Measurements from ENCODE around the gene RAD9A.
A peak's percentile ranks its signal among the peaks of the same experiment; 100 is the strongest.

The RAD9A gene

GRCh38 chr11:67344264-67344663, 47.5 kb upstream of the RAD9A start:
- H3K4me1 ChIP-seq (ENCODE audit: control insufficient read depth, insufficient read depth, low read length): no peaks in the 10 kb centered on the region
- ChIA-PET POLR2A (interaction anchor here (0.6 to 0.7 kb wide), 2 partner anchors 27 to 28 kb away, joined by 3 to 5 read pairs; no protein-coding TSS in a partner anchor), CTCF (interaction anchor here (0.6 to 6.6 kb wide), 8 partner anchors 11 to 249 kb away, joined by 3 to 58 read pairs (median 7); partner anchors contain the start of gene POLD4)
- H3K4me3 ChIP-seq (ENCODE audit: low read depth, low read length): no peak overlapping the region
- no peaks in the 10 kb centered on the region for H3K9me3 ChIP-seq (ENCODE audit: control insufficient read depth, insufficient read depth, low read depth, low read length)
- H3K36me3 ChIP-seq (ENCODE audit: control insufficient read depth in 2 of 2, insufficient read depth in 1 of 2, low read length in 2 of 2): no peaks in the 10 kb centered on the region
- TF ChIP-seq ZNF645 (tag by site-specific recombination; IDR thresholded peaks at IDR 0.05) (no peak), ZNF747 (tag by site-specific recombination; IDR thresholded peaks at IDR 0.05) (no peak), MZF1 (tag by site-specific recombination; IDR thresholded peaks at IDR 0.05; ENCODE audit: borderline replicate concordance) (no peak), ZNF621 (tag by site-specific recombination; IDR thresholded peaks at IDR 0.05) (no peak), ZBTB48 (tag by site-specific recombination; IDR thresholded peaks at IDR 0.05) (no peak), ZNF138 (tag by site-specific recombination; IDR thresholded peaks at IDR 0.05; ENCODE audit: borderline replicate concordance) (no peak)
- no peak overlapping the region for H3K27ac ChIP-seq (ENCODE audit: extremely low read depth, low read depth, low read length)

GRCh38 chr11:67345247-67345919, 46.4 kb upstream of the RAD9A start:
- Histone ChIP-seq H3K4me1 (ENCODE audit: control insufficient read depth, insufficient read depth, low read length) (no peaks in the 10 kb centered on the region), H3K36me3 (ENCODE audit: control insufficient read depth in 2 of 2, insufficient read depth in 1 of 2, low read length in 2 of 2) (no peaks in the 10 kb centered on the region), H3K9me3 (ENCODE audit: control insufficient read depth, insufficient read depth, low read depth, low read length) (no peaks in the 10 kb centered on the region), H3K27ac (ENCODE audit: extremely low read depth, low read depth, low read length) (no peak overlapping the region), H3K4me3 (ENCODE audit: low read depth, low read length) (no peak overlapping the region)
- TF ChIP-seq ZNF2 (tag by site-specific recombination; IDR thresholded peaks at IDR 0.05) (no peak), ZNF132 (tag by site-specific recombination; IDR thresholded peaks at IDR 0.05; ENCODE audit: borderline replicate concordance) (no peak)
- ChIA-PET POLR2A (interaction anchor here (1.1 to 1.9 kb wide), 2 partner anchors 28 to 47 kb away, joined by 3 to 8 read pairs; partner anchors contain the start of gene RAD9A), CTCF (interaction anchor here (0.6 to 6.6 kb wide), 29 partner anchors 8 to 1263 kb away, joined by 3 to 58 read pairs (median 5); partner anchors contain the start of gene POLD4)

- no peaks in the 10 kb centered on the region for H3K36me3 ChIP-seq (ENCODE audit: control insufficient read depth in 2 of 2, insufficient read depth in 1 of 2, low read length in 2 of 2)
- no peaks in the 10 kb centered on the region for H3K4me1 ChIP-seq (ENCODE audit: control insufficient read depth, insufficient read depth, low read length)
- POLR2A ChIA-PET: interaction anchor here (0.6 to 1.9 kb wide), 4 partner anchors 10 to 403 kb away, joined by 3 to 8 read pairs (median 4); no protein-coding TSS in a partner anchor
- no peak overlapping the region for H3K4me3 ChIP-seq (ENCODE audit: low read depth, low read length)
- no peak overlapping the region for H3K27ac ChIP-seq (ENCODE audit: extremely low read depth, low read depth, low read length)
- CTCF ChIA-PET: interaction anchor here (0.6 to 6.6 kb wide), 27 partner anchors 9 to 983 kb away, joined by 3 to 58 read pairs (median 5); partner anchors contain the start of gene POLD4
- H3K9me3 ChIP-seq (ENCODE audit: control insufficient read depth, insufficient read depth, low read depth, low read length): no peaks in the 10 kb centered on the region
- TF ChIP-seq EGR2 (tag by site-specific recombination; IDR thresholded peaks at IDR 0.05; ENCODE audit: low read depth) (no peak), CTCF (tag by site-specific recombination; IDR thresholded peaks at IDR 0.05) (peak; percentile 46; the same call in 1 of the 2 replicates), ZNF19 (tag by site-specific recombination; IDR thresholded peaks at IDR 0.05; ENCODE audit: low read depth) (no peak), ZNF654 (tag by site-specific recombination; IDR thresholded peaks at IDR 0.05; ENCODE audit: low read depth) (peak; percentile 44), ZNF837 (tag by site-specific recombination; IDR thresholded peaks at IDR 0.05) (no peak), PBX3 (CRISPR knock-in tag; IDR thresholded peaks at IDR 0.05) (no peak), ZNF692 (tag by site-specific recombination; IDR thresholded peaks at IDR 0.05) (no peak), ZNF529 (tag by site-specific recombination; IDR thresholded peaks at IDR 0.05; ENCODE audit: insufficient replicate concordance) (no peak), ZNF280D (tag by site-specific recombination; IDR thresholded peaks at IDR 0.05) (no peak), ZEB2 (tag by site-specific recombination; IDR thresholded peaks at IDR 0.05) (no peak), KLF1 (tag by site-specific recombination; IDR thresholded peaks at IDR 0.05) (peak; percentile 89)
Observed at GRCh38 chr11:67345920-67346819, 45.6 kb upstream of the RAD9A start.

All from HEK293 (cell line).